GM19023 (cell line): ENCODE measurements around the gene SCN5A.

ENCODE experiments used
- ATAC-seq: cut with Tn5 transposase; IDR thresholded peaks from one replicate; pipeline ENCODE4 v1.9.1; 2021; ENCODE audit warnings: mild to moderate bottlenecking, moderate library complexity; ENCODE audit not compliant: unreplicated experiment

The SCN5A gene

GRCh38 chr3:38603731-38604131 is 45.8 kb downstream of the SCN5A start:
- ATAC-seq = no peak

DNA sequence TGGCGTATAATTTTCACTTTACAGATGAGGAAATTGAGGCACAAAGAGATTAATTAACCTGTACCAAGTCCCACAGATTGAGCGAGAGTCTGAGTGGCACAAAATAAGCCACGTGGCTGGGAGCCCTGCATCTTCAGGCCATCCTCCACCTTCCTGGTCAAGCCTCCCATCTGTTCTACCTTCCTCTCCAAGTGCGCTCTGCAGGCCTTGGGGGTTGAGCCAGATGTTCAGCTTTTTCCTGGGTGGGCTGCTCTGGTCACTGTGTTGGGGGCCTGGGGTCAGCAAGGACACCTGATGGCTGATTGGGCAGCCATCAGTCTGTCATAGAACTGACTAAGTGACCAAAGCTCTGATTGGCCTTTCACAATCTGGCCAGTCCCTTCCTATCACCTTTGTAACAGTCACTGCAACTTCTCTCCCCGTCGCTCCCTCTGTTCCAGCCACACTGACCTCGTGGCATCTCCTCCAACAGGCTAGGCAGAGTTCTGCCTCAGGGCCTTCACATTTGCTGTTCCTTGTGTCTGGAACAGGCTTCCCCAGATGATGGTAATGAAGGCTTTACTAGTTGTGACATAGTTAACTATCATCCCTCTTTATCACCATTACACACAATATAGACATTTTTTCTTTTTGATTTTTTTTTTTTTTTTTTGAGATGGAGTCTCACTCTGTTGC is 46.8 kb downstream of the SCN5A start:
- no peak for ATAC-seq

DNA sequence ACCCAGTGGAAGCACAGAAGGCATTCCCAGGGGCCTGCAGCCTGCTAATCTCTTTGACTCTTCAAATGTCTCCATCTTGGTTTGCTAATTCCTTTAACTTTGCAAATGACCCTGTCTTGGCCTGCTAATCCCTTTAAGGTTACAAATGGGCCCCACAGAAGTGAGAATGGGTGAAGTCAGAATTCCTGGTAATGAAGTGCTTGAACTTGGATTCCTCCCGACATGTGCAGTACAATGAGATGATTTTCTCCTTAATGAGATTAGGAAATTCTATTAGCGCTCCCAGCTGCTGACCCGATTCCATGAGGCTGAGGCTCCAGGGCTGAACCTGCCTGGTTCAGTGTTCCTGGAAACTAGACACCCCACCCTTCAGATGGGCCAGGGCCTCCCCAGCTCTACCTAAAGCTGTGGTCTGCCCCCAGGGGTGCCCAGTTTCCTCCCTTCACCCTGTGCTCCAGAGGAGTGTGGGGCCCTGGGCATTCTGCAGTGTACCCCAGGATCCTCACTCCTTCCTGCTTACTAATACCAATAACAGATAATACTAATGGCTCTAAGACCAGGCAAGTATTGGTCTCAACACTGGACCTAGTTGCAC is 47.4 kb downstream of the SCN5A start:
- no peak for ATAC-seq

- ATAC-seq = no peak
Observed at GRCh38 chr3:38600551-38600950, 48.9 kb downstream of the SCN5A start.

- no peak for ATAC-seq
Observed at GRCh38 chr3:38599886-38600285, 49.6 kb downstream of the SCN5A start.

GRCh38 chr3:38598791-38599190 is 50.7 kb downstream of the SCN5A start:
- ATAC-seq = no peak

- ATAC-seq = no peak
Observed at GRCh38 chr3:38597502-38598060, 51.9 kb downstream of the SCN5A start.

- no peak for ATAC-seq
Observed at GRCh38 chr3:38595393-38595792, 54.1 kb downstream of the SCN5A start.

GRCh38 chr3:38590521-38590920 is 59.0 kb downstream of the SCN5A start:
- no peak for ATAC-seq

GRCh38 chr3:38588995-38589937 is 60.2 kb downstream of the SCN5A start:
- ATAC-seq = no peak

DNA sequence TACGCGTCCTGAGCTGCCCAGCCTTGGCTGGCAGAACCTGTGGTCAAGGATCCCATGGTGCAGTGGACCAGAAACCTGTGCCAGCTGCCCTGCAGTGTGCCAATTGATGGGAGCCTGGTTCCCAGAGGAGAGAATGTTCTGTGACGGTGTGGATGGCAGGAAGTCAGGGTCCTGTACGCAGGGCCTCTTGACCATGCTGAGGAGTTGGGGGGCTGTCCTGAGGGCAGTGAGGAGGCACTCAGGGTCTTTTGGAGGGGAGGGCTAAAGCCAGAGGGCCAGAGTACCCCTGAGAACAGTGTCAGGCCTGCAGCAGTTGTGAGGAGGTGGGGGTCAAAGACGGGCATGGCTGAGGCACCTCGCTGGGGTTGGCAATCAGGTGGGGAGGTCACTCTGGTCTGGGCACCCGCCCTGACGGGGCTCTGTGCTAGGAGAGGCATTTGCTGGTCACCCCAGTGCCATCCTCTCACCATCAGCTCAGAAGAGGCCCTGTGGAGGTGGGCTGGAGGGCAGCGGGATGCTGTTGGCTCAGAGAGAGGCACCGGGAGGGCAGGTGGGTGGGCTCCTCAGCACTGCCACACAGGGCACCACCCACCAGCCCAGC is 61.0 kb downstream of the SCN5A start:
- ATAC-seq = no peak

DNA sequence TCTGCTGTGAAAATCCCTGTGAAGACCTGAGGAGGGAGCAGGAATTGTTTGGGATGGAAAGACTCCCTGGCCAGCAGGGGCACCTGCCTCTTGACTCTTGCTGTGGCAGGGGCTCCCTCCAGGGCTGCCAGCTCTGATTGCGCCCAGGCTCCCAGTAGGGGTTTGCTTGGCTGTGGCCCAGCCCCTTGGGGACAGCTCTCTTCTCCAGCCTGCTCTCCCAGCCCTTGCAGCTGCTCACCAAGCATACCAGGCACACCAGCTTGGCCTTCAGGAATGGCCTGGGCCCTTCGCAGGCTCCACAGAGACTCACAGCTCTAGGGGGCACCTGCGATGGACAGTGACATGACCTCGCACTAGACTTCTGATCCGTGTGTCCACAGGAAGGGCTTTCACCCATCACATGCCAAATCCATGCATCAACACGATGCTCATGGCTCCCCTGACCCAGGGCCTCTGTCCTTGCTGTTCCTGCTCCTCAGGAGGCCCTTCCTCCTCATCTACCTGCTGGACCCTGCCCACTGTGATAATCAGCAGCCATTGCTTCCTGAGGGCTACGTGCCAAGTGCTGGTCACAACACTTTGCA is 61.8 kb downstream of the SCN5A start:
- ATAC-seq = no peak

GRCh38 chr3:38586546-38587520 is 62.7 kb downstream of the SCN5A start:
- ATAC-seq = no peak

DNA sequence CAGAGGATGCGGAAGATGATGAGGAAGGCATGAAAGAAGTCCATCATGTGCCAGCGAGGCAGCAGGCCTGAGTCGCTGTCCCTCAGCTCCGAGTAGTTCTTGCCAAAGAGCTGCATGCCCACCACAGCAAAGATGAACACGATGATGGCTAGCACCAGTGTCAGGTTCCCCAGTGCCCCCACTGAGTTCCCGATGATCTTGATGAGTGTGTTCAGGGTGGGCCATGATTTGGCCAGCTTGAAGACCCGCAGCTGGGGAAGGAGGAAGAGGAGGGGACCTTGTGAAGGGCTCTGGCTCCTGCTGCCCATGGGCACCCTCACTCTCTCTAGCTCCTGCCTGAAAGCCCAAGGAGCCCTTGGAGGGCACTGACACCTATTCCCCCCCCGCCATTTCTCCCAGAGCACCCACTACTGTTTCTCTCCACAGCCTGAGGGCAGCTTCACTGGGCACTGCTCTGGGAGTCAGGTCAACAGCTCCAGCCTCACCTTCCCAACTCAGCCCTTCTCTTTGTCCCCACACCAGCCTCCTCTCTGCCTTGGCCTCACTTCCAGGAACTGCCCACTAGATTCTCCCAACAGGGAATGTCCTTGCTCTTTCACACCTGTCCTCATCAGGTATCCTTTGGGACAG is 63.6 kb downstream of the SCN5A start:
- ATAC-seq = no peak

DNA sequence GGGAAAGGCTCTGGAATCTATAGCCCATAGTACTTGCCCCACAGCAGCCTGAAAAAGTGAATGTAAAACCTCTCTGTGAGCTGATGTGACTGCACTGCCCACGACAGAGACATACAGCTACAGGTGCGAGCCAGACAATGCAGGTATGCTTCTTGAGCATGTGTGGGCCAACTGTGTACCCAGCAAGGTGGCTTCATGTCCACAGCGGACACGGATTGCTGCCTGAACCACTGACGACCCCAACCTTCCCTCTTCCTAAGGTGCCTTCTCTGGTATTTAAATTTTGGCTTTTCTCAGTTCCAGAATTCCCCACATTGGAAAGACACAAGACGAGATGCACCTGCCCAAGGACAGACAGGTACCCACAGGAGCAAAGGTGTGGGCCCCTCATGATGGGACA is 65.8 kb downstream of the SCN5A start:
- ATAC-seq = no peak

- no peak for ATAC-seq
Observed at GRCh38 chr3:38582941-38583645, 66.4 kb downstream of the SCN5A start.

DNA sequence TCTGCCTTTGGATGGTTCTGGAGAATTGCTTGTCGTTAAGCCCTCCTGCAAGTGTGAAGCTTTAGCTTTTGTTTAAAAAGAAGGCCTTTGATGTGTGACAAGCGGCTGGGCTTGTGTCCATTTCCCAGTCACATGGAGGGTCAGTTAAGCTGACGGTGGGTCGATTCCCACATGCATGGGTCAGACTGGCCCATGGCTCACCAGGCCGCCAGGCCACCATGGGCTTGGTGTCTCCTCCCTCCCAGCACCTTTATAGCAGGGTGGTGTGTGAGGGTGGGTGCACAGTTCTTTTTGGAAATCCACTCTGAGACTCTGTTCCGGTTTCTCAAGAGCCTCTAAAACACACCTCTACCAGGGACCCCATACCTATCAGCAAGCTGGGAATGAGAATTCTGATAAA is 67.2 kb downstream of the SCN5A start:
- ATAC-seq = no peak

DNA sequence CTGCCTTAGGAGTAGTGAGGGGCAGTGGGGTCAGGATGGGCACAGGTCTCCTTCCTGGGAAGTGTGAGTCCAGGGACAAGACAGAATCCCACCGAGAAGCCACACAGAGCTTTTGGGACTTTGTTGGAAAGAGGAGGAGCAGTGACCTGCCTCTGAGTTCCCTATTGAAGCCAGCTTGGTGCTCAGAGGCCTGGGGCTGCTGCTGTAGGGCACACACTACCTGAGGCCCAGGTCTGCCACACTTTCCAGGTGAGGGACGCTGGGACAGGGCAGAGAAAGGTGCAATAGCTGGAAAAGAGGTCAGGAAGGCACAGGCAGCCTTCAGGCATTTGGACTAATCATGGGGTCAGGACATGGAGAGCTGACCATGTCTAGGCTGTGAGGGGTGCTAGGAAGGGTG is 67.7 kb downstream of the SCN5A start:
- ATAC-seq = no peak
